GM12874 (cell line): ENCODE measurements around the gene B3GALT2.

ENCODE experiments used
- TF ChIP-seq, protein P1 (sequence below): IDR thresholded peaks from 2 replicates; pipeline ENCODE4 v1.5.1; 2011; ENCODE audit warnings: low read depth, mild to moderate bottlenecking, control low read depth, low read length, moderate library complexity; ENCODE audit not compliant: insufficient read depth

Gene B3GALT2

DNA sequence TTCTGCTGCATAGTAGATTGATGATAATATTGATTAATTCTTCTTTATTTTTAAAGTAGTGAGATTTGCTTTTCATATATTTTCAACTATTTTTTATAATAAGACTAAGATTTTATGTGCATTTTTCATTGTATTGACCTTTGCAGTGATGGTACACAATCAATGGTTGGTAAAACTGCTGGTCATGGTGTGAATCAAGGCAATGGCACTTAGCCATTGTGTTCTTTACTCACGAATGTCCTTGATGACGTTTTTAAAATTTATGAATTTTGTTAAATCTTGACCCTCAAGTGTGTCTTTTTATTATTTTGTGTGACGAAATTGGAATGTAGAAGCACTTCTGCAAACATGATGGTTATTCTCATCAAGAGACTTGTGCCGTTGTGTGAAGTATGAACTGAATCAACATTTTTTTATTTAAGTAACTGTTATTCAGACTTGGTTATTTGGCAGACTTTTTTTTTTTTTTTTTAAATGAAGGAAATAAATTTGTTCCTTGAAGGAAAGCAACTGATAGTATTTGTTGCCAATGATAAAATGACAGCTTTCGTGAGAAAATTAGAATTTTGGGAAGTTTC, 42.0 kb downstream of the B3GALT2 start:
- TF ChIP-seq, protein P1, sequence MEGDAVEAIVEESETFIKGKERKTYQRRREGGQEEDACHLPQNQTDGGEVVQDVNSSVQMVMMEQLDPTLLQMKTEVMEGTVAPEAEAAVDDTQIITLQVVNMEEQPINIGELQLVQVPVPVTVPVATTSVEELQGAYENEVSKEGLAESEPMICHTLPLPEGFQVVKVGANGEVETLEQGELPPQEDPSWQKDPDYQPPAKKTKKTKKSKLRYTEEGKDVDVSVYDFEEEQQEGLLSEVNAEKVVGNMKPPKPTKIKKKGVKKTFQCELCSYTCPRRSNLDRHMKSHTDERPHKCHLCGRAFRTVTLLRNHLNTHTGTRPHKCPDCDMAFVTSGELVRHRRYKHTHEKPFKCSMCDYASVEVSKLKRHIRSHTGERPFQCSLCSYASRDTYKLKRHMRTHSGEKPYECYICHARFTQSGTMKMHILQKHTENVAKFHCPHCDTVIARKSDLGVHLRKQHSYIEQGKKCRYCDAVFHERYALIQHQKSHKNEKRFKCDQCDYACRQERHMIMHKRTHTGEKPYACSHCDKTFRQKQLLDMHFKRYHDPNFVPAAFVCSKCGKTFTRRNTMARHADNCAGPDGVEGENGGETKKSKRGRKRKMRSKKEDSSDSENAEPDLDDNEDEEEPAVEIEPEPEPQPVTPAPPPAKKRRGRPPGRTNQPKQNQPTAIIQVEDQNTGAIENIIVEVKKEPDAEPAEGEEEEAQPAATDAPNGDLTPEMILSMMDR = no peak

DNA sequence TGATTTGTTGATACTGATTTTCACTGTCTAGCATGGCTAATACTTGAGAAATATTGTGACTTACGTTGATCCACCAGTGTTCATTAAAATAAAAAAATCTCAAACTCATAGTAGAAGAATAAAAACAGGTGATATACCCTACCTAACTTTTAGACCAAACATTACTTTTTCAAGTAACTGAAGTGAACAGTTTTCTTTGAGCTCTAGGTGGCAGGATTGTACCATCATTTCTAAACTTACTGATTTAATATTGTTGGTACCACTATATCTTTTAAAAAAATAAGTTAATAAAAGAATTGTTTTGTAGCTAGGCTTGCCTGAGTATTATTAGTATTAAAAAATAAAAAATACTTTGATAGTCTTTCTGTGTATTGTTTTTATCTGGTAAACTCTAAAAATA, 43.1 kb downstream of the B3GALT2 start:
- TF ChIP-seq, protein P1 = no peak

DNA sequence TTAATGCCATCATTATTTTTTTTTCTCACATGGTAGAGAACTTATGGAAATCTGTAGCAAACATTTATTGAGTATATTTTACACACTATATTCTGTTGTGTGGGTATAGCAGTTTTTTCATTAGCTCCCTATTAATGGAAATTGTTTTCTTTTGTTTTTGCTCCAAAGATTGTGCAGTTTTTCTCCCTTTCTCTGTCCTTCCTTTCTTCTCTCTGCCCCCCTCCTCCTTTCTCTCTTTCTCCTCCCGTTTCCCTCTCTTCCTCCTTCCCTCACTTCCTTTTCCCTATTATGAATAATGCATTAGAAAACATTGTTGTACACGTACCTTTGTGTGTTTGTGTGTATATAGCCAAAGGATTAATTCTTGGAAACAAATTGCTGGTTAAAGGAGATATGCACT, 44.0 kb downstream of the B3GALT2 start:
- TF ChIP-seq, protein P1 = no peak

DNA sequence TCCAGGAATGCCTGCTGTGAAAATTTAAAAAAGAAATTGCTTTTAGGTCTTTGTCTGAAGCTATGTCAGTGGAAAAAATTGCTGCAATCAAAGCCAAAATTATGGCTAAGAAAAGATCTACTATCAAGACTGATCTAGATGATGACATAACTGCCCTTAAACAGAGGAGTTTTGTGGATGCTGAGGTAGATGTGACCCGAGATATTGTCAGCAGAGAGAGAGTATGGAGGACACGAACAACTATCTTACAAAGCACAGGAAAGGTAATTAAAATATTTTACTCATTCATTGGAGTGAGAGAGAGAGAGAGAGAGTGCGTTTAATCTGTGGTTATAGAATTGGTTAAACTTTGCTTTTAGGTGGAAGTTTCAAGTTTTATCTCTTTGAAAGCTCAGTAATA, 44.6 kb downstream of the B3GALT2 start:
- TF ChIP-seq, protein P1 = no peak

DNA sequence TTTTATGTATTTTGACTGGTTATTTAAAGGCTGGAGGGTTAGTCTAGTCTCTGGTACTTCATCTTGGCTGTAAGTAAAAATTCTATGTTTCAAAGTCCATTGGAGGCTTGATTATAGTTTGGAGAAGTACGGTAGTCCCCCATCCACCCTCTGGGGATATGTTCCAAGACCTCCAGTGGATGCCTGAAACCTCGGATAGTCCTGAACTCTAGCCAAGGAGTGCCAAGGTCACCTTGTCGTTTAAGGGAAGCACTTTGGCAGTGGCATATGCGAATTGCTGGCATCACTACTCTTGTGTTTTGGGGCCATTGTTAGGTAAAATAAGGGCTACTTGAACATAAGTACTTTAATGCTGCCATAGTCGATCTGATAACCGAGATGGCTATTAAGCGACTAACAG, 46.2 kb downstream of the B3GALT2 start:
- TF ChIP-seq, protein P1 = no peak

DNA sequence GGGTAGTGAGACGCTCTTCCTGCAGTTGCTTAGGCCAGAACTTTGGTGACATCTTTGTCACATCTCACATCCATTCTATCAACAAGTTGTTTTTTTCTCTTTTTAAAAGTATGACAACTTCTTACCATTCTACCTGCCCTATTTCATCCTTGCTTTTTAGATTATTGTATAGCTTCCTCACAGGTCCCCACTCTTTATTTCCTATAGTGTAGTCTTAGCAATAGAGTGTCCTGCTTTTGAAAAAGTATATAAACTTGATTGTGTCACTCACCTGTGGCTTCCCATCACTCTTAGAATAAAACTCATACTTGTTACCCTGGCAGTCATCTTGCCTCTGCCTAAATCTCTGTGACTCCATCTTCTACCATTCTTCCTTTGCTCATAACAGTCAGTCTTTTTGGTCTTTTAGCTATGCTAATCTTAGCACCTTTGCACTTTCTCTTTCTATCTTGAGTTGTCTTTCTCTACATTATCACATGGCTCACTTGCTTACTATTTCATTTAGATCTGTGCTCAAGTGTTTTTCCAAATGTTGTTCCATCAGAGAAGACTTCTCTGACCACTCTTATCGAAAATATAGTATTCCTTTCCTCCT, 55.0 kb downstream of the B3GALT2 start:
- TF ChIP-seq, protein P1 = no peak
